Endometrium (tissue), 2 donors: Measurements from ENCODE around the gene CHRNA7.
"Not testable (repeated sequence)": the region's sequence is repeated elsewhere in the genome, so short reads cannot be mapped to it uniquely, and the experiment has no call there.

Experiments used
- FAIRE-seq: peaks from 2 replicates; lab custom pipeline; 2012; peaks lifted over from hg19 to GRCh38; lab: Jason Lieb, UNC
- donor health status: control.
- donor health status: control.

Gene CHRNA7

DNA sequence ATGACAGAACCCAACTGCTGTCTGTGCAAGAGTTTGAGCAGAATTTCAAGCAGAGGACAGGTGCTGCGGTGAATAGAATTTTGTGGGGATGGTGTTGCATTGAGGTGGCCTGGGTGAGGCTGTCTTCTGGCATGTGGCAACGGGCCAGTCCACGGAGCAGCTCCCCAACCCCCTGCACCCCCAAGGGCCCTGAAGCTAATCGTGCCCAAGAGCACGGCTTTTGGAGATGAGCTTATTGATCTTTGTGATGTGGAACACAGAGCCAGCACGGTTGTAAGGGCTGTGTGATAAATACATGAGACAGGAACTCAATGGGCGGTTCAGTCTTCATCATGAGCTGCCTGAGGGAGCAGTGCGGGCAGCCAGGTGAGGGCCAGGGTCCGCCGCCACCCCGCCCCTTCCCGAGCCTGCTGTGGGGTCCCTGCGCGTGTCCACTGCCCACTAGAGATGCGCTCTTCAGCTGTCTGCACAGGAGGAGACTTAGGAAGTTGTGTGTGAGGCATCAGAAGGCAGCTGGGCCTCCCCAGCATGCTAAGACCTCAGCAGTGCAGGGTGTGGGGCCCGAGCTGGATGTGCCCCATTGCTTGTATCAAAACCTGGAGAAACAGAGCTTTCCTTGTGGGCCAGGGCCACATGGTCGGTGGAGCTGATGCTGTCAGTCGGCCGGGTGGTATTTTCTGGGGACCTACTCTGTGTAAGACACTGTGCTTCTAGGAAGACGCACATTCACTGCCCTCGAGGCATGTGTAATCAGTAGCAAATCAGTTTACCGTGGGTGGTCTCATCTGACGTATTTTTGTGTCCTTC lies 90.5 kb downstream of the CHRNA7 start:
- no peak for FAIRE-seq

DNA sequence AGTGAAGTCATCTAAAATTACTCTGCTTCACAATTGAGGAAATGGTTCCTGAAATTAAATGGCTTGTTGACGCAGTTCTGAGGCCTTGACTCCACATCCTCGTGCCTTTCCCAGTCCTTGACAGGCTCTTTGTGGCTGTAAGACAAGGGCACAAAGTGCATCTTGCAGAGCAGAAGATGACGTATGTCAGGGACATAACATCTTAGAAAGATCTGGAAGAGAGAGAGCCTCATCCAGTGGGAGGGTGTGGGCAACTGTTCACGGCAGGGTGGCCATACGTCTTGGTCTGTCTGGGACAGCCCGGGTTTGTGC lies 91.0 kb downstream of the CHRNA7 start:
- no peak for FAIRE-seq

DNA sequence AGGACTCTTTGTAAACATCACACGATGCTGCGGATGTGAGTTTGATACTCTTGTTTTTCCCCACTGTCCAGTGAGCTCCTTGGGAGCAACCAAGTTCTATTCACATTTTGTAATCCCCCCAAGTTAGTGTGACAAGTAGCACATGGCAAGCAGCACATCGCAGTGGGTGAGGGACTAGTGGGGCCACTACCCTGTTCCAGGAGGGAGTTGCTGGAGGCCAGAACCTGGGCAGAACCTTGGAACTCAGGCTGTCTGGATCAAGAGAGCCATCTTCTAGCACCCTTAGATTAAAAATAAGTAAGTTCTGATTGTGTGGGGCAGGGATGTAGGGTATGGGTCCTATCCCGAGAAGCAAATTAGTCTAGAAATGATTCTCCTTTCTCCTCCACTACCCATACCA lies 91.7 kb downstream of the CHRNA7 start:
- no peak for FAIRE-seq

DNA sequence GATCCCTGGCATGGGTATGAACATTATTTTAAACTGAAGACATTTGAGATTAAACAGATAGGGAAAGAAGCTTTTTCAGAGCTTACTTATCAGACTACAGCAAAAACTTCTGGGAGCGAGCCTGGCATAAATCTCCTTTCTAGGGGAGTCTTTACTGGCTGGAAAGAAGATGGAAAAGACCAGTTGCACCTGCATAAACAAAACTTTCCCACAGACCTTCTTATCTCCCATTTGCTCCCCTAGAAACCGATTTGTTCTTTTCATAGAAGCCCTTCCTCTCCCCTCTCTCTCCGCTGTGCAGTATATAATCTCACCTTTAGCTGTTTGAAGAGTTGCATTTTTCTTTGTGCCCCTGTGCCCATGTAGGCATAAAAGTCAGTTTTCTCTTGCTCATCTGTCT lies 93.2 kb downstream of the CHRNA7 start:
- FAIRE-seq: no peak

DNA sequence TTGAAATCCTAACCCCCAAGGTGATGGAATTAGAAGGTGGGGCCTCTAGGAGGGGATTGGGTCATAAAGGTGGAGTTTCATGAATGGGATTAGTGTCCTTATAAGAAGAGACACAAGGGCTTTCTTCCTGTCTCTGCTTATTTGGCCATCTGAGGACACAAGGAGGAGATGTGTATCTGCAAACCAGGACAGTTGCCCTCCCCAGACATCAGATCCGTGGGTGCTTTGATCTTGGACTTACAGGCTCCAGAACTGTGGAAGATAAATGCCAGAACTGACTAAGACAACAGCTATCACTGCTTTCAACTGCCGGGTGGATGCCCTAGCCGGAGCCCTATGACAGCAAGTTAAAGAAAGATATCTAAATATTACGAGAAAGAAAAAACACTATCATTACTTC lies 94.4 kb downstream of the CHRNA7 start:
- no peak for FAIRE-seq

DNA sequence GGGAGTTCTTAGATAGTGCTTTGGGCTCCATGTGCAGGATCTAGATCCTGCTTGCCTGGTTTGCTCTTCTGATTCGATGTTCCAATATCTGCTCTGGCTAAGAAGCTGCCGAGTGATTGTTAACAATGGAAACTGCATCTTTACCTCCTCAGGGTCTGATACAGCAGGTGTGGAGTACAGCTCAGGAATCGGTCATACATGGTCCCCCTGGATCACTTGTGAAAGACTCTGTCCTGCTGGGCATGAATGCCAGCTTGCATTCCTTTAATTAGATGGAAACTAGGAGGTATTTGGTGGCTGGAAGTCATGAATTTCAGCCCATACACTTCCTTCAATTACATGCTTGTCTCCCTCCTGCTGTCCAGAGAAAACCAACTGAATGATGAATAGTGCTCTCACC lies 95.3 kb downstream of the CHRNA7 start:
- no peak for FAIRE-seq

DNA sequence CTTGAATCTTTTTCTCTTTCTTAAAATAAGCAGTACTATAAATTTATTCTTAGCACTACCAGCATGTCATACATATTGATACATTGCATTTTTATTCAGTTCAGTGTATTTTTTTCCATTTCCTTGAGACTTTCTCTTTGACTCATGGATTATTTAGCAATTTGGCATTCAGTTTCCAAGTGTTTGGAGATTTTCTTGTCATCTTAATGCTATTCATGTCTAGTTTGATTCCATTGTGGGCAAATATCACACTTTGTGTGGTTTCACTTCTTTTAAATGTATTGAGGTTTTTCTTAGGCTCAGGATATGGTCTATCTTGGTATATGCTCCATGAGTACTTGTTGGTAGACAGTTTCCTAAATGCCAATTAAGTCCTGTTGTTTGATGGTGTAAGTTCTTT lies 99.5 kb downstream of the CHRNA7 start:
- no peak for FAIRE-seq

DNA sequence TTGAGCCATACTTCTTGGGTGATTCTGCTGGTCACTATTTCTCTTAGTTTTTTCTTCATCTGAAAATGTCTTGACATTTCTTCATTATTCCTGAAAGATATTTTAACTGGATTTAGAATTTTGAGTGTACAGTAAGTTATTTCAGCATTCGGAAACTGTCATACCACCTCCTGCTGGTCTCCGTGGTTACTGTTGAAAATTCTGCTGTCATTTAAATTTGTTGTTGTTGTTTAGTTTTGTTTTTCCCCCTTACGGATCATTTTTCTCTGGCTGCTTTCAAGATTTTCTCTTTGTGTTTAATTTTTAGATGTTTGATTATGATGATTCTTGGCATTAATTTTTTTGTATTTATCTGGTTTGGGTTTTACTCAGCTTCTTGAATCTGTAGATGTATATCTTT lies 100.5 kb downstream of the CHRNA7 start:
- no peak for FAIRE-seq

DNA sequence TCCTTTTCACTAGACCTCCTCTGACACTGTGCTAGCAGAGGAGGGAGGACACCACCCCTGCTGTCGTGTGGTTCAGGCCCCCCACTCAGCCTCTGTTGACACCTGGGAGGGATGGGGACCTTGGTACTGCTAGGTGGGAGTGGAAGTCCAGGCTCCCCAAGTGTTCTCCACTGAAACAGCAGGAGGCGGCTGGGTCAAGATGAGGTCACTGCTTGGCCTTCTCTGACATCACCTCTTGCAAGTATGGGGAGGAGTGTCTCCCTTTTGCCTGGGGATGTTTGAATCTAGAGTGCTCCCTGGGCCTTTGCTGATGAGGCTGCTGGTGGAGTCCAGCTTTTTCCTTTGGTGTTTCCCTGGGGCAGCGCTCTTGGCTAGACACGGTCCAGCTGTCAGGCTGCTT lies 101.5 kb downstream of the CHRNA7 start:
- no peak for FAIRE-seq

DNA sequence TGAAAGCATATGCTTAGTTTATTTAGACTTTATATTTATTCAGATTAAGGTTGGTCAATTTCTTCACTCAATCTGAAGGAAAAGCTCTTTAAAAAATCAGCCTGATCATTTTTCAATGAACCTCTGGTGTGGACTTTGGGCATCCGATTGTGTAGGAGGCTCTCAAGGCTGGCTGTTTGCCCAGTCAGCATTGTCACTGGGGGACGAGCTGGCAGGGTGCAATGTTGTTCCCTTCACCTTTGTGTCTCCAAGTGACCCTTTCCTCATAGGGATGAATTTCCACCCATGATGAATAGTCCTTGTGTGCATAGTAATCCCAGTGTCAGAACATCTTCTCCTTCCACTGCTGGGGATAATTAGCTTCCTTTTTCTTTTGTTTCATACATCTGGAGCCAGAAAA lies 102.5 kb downstream of the CHRNA7 start:
- FAIRE-seq: no peak

DNA sequence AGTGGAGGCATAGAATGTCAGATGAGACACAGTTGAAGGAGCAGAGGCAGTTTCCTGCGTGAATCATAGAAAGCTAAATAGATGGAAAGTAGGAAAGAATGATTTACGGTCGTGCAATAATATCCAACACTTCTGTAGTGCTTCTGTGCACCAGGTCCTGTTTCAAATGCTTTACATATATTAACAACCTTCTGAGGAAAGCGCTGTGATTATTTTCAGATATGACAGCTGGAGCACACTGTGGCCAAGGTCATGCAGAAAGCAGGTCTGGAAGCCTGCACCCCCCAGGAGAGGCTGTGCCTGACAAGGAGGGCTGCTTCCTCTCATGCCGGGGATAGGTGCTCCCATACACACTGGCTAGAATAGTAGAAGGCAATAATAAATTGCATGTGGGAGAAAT lies 104.5 kb downstream of the CHRNA7 start:
- no peak for FAIRE-seq

DNA sequence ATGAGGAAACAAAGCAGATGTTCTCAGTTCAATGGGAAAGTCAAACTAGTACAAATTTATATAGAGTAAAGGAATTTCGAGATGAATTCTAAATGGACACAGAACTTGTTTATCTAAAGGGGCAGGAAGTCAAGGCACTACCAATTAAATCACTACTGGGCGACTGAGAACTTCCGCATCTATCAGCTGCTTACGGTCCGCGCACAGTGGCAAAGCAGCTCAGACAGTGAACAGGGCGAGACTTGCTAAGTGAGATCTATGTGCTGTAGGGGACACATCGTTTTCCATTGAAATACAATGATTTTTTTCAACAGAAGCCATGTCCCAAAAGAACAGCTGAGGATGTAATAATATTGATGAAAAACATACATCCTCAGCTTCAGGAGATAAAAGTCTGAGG lies 105.0 kb downstream of the CHRNA7 start:
- no peak for FAIRE-seq

DNA sequence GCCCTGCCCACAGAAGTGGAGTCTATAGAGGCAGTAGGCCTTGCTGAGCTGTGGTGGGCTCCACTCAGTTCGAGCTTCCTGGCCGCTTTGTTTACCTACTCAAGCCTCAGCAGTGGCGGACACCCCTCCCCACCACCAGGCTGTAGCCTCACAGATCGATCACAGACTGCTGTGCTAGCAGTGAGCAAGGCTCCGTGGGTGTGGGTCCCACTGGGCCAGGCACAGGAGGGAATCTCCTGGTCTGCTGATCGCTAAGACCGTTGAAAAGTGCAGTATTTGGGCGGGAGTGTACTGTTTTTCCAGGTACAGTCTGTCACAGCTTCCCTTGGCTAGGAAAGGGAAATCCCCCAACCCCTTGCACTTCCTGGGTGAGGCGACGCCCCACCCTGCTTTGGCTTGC lies 115.2 kb downstream of the CHRNA7 start:
- not testable (repeated sequence) for FAIRE-seq

DNA sequence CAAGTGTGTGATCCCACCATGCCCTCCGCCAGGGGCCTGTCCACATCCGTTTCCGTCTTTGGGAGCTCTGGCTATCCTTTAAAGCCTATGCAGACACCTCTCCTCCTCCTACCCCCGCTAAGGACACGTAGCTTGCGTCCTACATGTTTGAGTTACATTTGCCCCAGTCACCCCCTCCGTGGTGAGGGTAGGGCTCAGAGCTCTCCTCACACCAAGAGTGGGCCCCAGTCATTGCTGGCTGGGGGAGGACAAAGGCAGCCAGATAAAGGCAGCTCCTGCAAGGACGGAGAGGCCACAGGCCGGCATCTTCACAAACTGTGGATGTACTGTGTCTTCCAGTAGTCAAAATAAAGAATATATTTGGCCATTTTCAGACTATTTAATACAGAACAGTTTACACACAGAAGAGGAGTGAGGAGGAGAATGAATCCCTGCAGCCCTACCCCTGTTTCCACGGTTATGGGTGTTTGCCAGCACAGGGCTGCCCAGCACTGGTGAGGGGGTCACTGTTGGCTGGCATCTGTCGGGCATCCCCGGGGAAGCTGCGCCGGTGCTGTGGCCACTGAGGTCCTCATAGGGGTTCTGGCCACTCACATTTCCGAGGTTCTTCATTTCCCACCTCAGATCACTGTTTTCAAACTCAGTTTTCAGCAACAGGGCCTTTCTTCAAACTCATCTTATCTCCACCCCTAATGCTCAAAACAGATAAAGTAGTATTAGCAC lies 118.7 kb downstream of the CHRNA7 start:
- FAIRE-seq: no peak

DNA sequence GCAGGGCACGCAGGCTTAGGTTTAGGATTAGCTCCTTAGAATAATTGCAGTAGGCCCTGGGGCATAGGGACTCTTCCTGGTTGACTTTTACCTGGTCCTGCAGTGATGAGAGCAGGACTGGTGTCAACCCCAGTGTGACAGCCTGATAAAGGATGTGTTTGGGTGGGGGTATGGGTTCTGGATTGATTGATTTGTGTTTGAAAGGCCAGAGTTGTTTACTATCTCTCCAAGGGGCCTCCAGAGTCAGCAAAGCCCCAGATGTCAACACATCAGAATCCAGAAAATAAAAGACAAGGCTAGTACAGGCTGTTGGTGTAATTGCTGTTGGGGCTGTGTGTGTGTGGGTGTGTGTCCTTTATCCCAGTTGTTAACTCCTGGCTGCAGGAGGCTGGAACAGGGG lies 122.3 kb downstream of the CHRNA7 start:
- FAIRE-seq: no peak

DNA sequence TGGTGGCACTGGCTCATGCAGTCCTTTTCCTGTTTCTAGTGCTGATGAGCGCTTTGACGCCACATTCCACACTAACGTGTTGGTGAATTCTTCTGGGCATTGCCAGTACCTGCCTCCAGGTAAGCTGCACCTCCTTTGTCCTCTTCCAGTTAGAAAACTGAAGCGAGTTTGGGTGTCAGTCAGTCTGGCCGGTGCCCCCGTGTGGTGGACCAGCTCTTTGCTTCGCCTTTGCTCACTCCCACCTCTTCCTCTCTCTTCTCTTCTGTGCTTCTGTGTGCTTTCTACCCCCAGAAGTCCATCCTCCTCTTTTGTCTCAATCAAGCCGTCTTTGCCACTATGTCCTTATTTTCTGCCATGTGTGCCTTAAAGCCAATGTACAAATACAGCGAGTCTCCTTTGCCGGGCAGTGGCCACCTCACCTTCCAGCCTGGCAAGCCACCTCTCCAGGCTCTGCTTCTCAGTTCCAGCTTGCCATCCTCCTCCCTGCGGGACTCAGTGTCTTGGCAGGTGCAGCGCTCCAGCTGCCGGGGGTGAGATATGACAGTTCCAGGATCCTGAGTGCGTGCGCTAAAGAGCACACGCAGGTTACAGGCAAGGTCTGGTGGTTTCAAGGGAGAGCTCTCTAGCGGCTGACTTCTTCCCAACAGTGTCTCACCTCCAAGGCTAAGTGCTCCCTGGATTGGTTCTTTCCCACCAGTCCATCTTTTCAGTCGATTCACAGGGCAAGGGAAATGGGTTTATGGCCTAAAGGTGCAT lies 123.7 kb downstream of the CHRNA7 start:
- not testable (repeated sequence) for FAIRE-seq

DNA sequence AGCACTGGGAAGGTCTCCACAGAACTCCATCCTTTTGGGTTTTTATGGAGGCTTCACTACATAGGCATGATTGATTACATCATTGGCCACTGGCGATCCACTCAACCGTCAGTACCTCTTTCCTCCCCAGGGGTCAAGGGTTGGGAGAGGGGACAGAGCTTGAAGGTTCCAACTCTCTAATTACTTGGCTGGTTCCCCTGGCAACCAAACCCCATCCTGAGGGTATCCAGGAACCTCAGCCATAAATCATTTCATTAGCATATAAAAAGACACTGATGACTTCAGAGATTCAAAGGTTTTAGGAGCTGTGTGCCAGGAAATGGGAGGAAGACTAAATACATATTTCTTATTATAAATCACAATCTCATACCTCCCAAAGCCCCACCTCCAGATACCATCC lies 131.8 kb downstream of the CHRNA7 start:
- not testable (repeated sequence) for FAIRE-seq

DNA sequence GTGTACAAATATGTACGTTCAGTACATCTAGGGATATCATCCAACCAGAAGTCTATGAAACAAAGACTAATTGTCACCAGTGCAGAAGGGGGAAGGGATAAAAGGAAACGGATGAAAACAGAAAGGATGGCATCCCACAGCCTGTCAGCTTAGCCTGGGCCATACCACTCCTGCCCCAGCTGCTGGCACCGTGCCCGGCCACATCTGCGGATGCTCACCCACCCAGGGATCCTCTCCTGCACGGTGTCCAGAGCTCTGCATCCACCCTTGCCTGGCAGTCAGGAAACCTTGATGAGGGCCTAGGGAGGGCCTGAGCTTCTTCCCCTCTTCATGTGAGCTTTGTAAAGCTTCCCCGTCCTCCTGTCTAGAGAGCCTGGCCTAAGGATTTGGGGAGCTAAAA lies 133.8 kb downstream of the CHRNA7 start:
- not testable (repeated sequence) for FAIRE-seq

DNA sequence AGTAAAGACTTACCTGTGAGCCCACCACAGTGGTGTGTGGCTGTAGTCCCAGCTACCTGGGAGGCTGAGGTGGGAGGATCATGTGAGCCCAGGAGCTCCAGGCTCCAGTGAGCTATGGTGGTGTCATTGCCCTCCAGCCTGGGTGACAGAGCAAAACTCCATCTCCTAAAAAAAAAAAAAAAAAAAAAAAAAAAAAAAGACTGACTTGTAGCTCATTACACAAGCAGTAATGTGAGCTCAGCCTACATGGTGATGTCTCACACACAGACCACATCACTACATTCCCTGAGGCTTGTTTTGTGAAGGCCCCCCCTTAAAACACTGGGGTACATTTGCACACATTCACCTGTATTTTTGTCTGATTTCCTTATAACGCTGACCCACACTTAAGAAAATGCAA lies 134.4 kb downstream of the CHRNA7 start:
- FAIRE-seq: not testable (repeated sequence)

DNA sequence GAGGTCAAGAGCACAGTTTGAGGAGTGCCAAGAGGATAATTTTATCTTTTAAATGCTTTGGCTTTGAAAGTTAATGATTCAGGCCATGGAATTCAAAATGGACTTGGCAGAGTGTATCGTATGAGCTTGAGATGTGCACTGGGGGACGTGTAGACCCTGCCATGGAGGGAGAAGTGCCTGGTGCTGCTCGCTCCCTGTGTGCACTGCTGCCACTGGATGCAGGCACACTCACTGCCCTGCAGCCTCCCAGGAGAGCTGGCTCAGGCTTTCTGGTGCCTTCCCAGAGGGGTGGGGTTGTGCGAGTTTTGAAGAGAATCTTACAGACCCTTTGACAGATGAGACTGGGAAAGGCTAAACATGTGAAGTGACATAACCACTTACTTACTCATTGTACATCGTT lies 135.5 kb downstream of the CHRNA7 start:
- FAIRE-seq: not testable (repeated sequence)

DNA sequence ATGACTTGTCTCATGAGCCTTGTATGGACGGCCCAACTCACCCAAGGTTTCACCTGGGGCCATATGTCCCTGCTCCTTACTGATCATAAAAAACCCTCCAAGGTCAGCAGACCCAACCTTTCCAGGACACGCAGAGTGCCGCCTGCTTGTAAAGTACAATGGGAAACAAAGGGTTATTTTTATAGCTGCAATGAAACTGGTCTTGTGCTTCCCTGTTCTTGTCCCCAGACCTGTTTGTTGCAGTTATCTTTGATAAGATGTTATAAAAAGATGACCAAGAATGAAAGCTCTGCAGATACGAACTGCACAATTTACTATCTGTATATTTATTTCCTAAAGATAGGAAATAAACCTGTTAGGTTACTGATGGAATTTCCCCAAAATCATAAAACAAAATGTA lies 136.0 kb downstream of the CHRNA7 start:
- FAIRE-seq: peak; percentile 46

DNA sequence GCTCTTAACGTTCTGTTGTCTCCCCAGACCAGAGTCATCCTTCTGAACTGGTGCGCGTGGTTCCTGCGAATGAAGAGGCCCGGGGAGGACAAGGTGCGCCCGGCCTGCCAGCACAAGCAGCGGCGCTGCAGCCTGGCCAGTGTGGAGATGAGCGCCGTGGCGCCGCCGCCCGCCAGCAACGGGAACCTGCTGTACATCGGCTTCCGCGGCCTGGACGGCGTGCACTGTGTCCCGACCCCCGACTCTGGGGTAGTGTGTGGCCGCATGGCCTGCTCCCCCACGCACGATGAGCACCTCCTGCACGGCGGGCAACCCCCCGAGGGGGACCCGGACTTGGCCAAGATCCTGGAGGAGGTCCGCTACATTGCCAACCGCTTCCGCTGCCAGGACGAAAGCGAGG lies 137.6 kb downstream of the CHRNA7 start:
- FAIRE-seq: not testable (repeated sequence)

DNA sequence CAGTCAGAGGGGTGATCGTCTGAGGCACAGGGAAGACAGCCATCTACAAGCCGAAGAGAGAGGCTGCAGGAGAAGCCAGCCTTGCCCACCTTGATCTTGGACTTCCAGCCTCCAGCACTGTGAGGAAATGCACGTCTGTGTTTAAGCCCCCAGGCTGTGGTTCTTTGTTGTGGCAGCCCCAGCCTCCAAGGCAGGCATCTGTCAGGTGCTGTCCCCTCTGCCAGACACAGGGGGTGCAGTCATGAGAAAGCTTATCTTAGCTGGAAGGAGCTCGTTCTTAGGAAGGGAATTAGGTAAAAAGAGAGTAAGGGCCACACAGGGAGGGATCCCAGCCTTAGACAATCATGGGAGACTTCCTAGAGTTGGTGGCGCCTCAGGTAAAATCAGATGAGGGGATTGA lies 150.3 kb downstream of the CHRNA7 start:
- FAIRE-seq: not testable (repeated sequence)
